Loucy (cell line): ENCODE data around the gene SNAP23.

Experiments used
- EZH2phosphoT487 ChIP-seq: fragments of 200-600 bp; IDR thresholded peaks from 2 replicates; pipeline ENCODE4 v1.6.1; 2018; ENCODE audit warnings: antibody characterized with exemption, mild to moderate bottlenecking, moderate library complexity, borderline replicate concordance
- TF ChIP-seq, protein P1 (sequence below): fragments of 200-600 bp; sonication (generic); conservative IDR thresholded peaks from 2 replicates; pipeline ENCODE4 v1.5.1; 2014; ENCODE audit warnings: mild to moderate bottlenecking, antibody characterized with exemption, low read length

DNA sequence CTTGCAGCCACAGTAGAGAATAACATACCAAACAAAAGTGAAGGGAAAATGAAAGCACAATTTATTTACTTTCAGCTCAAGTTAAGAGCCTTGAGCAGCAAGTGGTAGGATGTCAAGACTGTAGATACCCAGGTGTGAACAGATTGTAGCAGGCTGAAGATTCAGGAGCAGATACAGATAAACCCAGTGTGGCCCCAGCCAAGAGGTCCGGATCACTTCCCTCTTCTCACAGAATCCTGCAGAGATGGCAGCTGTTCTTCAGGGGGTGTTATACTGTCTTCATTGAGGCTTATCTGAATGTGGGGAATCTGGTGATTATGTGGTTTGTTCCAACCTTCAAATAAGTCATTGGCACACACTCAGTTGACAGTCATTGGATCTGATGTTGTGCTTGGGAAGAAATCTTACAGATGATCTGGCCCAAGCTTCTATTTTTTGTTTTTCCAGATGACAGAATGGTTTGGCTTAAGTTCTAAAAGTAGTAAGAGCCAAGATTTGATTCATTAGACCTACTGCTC, 82.1 kb downstream of the SNAP23 start:
- TF ChIP-seq, protein P1, sequence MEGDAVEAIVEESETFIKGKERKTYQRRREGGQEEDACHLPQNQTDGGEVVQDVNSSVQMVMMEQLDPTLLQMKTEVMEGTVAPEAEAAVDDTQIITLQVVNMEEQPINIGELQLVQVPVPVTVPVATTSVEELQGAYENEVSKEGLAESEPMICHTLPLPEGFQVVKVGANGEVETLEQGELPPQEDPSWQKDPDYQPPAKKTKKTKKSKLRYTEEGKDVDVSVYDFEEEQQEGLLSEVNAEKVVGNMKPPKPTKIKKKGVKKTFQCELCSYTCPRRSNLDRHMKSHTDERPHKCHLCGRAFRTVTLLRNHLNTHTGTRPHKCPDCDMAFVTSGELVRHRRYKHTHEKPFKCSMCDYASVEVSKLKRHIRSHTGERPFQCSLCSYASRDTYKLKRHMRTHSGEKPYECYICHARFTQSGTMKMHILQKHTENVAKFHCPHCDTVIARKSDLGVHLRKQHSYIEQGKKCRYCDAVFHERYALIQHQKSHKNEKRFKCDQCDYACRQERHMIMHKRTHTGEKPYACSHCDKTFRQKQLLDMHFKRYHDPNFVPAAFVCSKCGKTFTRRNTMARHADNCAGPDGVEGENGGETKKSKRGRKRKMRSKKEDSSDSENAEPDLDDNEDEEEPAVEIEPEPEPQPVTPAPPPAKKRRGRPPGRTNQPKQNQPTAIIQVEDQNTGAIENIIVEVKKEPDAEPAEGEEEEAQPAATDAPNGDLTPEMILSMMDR, result no peak
- TF ChIP-seq EZH2phosphoT487, result no peak
